GM19035 (cell line): ENCODE data around the gene AMIGO3.
A peak's percentile ranks its signal among the peaks of the same experiment; 100 is the strongest.
"Not testable (repeated sequence)": the region's sequence is repeated elsewhere in the genome, so short reads cannot be mapped to it uniquely, and the experiment has no call there.

ENCODE experiments used
- ATAC-seq: cut with Tn5 transposase; IDR thresholded peaks from one replicate; pipeline ENCODE4 v1.9.1; 2021; ENCODE audit not compliant: unreplicated experiment

AMIGO3 gene, protein sequence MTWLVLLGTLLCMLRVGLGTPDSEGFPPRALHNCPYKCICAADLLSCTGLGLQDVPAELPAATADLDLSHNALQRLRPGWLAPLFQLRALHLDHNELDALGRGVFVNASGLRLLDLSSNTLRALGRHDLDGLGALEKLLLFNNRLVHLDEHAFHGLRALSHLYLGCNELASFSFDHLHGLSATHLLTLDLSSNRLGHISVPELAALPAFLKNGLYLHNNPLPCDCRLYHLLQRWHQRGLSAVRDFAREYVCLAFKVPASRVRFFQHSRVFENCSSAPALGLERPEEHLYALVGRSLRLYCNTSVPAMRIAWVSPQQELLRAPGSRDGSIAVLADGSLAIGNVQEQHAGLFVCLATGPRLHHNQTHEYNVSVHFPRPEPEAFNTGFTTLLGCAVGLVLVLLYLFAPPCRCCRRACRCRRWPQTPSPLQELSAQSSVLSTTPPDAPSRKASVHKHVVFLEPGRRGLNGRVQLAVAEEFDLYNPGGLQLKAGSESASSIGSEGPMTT

GRCh38 chr3:49719214-49719884 is at the start of gene AMIGO3:
Gene AMIGO3, minus strand, starts transcription at chr3:49719684. Its CDS starts 219 bp downstream, at chr3:49719465.
- ATAC-seq, result peak; percentile 41

- ATAC-seq, result no peak
These were observed 44.5 kb upstream of the AMIGO3 start for GRCh38 chr3:49763981-49764380.

GRCh38 chr3:49761661-49762060 is 42.2 kb upstream of the AMIGO3 start:
- no peak for ATAC-seq

DNA sequence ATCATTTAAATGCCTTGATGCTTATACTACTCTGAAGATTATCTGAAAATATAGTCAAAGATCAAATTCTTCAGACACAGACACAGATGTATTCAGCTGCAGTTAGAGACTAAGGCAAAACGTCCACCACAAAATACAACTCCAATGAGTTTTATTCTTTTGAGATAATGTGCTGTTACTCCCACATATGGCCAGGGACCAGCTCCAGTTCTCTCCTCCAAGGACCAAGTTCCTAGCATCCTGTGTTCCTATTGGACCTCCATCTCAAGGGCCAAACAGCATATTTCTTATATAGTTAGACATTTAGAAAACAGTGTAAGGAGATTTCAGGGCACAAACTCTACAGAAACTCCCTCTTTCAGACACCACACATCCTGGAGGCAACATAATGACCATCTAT is 39.7 kb upstream of the AMIGO3 start:
- no peak for ATAC-seq

DNA sequence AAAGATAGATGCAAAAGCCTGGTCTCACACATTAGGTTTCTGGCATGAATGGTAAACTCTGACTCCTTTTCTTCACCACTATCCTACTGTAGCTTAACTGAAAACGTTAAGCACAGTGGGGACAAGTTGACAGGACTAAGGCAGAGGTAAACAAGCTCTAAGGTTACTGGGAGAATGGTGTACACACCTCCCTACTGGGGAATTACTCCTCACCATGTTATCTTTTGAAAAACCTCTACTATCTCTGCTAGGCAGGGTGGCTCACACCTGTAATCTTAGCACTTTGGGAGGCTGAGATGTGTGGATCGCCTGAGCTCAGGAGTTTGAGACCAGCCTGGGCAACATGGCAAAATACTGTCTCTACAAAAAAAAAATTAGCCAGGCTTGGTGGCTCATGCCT is 37.7 kb upstream of the AMIGO3 start:
- no peak for ATAC-seq

GRCh38 chr3:49756036-49756435 is 36.6 kb upstream of the AMIGO3 start:
- ATAC-seq, result no peak

DNA sequence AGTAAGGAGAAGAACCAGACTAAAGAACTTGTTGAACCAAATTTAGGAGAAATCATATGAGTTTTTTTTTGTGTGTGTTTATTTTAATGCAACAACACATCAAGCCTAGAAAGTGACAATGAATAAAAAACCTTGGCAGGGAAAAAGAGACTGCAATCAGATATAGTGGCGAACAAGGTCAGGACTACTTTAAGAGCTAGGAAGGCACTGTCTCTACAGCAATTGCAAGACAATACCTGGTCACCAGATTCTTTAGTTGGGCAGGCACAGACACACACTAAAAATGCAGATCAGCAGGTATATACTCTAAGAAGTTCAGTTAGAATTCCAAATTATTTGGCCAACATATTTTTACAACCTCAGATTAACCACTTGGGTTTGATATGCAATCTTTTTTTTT is 35.1 kb upstream of the AMIGO3 start:
- ATAC-seq, result no peak

GRCh38 chr3:49751501-49751900 is 32.0 kb upstream of the AMIGO3 start:
- no peak for ATAC-seq

GRCh38 chr3:49750056-49750455 is 30.6 kb upstream of the AMIGO3 start:
- no peak for ATAC-seq

DNA sequence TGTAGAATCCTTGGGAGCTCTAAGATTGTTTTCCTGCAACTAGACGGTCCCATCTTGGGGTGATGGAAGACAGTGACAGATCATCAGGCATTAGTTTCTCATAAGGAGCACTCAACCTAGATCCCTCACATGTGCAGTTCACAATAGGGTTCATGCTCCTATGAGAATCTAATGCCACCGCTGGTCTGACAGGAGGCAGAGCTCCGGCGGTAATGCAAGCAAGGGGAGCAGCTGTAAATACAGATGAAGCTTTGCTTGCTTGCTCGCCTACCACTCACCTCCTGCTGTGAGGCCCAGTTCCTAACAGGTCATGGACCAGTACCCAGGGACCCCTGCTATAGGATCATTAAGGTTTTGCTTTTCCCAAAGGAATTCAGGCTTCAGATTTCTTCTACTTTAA is 29.4 kb upstream of the AMIGO3 start:
- ATAC-seq, result not testable (repeated sequence)

DNA sequence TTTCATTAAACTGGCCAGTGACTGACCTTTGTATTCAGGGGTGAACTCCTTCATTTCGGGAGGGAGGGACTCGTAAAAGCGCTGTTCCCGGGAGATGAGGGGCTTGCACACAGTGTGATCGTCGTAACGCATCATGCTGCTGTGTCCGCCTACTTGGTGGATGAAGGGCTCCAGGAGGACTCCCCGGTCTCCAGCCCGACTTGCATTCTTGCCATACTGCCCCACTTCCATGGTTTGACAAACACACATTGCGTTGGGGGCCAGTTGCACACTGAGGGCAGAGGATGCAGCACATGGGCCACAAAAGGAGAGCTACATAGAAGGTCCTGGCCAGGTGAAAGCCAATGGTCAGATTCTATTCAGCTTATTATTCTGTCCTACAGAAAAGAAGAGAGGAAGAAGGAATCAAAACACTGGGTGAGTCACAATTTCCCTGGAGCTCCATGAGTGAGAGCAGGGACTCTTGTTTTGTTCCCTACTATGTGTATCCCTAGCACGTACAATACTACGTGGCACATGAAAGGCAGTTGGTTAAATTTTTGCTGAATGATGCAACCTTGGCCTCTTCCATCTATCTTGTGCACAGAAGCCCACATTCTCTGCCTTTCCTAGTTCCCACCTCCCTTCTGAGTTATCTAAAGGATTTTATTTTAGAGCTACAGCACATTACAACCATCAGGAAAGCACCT is 28.5 kb upstream of the AMIGO3 start:
- no peak for ATAC-seq

DNA sequence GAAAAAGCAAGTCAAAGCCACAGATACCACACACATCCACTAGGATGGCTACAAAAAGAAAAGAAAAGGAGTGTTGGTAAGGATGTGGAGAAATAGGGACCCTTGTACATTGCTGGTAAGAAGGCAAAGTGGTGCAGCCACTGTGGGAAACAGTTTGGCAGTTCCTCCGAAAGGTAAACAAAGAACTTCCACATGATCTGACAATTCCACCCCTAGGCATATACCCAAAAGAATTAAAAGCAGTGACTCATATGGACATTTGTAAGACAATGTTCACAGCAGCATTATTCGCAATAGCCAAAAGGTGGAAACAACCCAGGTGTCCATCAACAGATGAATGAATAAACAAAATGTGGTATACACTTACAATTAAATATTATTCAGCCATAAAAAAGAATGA is 26.5 kb upstream of the AMIGO3 start:
- ATAC-seq, result no peak

DNA sequence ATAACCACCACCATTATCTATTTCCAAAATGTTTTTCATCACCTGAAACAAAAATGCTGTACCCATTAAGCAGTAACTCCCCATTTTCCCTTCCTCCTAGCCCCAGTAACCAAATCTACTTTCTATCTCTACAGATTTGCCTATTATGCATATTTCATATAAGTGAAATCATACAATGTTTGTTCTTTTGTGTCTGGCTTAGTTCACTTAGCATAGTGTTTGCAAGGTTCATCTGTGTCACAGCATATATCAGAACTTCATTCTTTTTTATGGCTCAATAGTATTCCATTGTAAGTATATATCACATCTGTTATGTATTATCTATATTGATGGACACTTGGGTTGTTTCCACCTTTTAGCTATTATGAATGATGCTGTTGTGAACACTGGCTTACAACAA is 20.9 kb upstream of the AMIGO3 start:
- no peak for ATAC-seq

GRCh38 chr3:49738067-49738713 is 18.7 kb upstream of the AMIGO3 start:
- ATAC-seq, result no peak

- ATAC-seq, result no peak
These were observed 15.3 kb upstream of the AMIGO3 start for GRCh38 chr3:49734752-49735151.

DNA sequence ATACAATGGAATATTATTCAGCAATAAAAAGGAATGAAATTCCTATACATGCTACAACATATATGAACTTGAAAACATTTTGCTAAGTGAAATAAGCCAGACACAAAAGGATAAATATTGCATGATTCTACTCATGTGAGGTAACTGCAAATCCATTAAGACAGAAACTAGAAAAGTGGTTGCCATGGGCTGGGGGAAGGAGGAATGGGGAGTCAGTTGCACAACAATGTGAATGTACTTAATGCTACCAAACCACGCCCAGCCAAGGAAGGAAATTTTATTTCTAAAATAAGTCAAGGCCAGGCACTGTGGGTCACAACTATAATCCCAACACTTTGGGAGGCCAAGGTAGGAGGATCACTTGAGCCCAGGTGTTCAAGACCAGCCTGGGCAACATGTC is 14.1 kb upstream of the AMIGO3 start:
- no peak for ATAC-seq

GRCh38 chr3:49732597-49732996 is 13.1 kb upstream of the AMIGO3 start:
- ATAC-seq, result no peak

DNA sequence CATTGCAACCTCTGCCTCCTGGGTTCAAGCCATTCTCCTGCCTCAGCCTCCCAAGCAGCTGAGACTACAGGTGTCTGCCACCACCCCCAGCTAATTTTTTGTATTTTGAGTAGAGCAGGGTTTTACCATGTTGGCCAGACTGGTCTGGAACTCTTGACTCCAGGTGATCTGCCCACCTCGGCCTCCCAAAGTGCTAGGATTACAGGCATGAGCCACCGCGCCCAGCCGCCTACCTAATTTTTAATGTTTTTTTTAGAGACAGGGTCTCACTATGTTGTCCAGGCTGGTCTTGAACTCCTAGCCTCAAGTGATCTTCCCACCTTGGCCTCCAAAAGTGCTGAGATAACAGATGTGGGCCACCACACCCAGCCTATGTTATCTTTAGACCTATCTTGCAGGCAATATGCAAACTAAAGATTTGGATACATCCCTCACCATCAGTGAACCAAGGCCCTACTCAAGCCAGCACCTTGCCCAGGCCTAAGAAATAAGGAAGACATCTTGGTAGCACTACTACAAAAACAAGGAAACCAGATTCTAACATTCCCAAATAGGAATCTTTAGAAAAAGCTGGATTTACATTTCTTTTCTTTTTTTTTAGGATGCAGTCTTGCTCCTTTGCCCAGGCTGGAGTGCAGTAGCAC is 10.6 kb upstream of the AMIGO3 start:
- ATAC-seq, result no peak

- ATAC-seq, result no peak
These were observed 8.5 kb upstream of the AMIGO3 start for GRCh38 chr3:49727924-49728361.

- no peak for ATAC-seq
These were observed 7.9 kb upstream of the AMIGO3 start for GRCh38 chr3:49727154-49727923.
